A172 (cell line): ENCODE data around the gene HDDC2. TPM values are rescaled to one million over a fixed set of nuclear protein-coding genes. Genes with fewer than 3 reads are reported as not detected.

ENCODE experiments used
- DNase-seq: peaks from one replicate; pipeline ENCODE4 v3.0.0-alpha.2; 2015; ENCODE audit warnings: low spot score
- total RNA-seq: library from RNA; depleted of rRNA; stranded (reverse); fragments of >200 nt; shearing (Covaris generic); gene quantifications from 2 replicates; pipeline ENCODE4 v1.2.3, GENCODE V29; 2014; rRNA removed

HDDC2 gene
- total RNA-seq, 1 experiment from 2014 or later = 95.8 TPM

GRCh38 chr6:125236536-125237327 lies 65.0 kb downstream of the HDDC2 start:
- peak; percentile 4 for DNase-seq

GRCh38 chr6:125233202-125233601 lies 68.6 kb downstream of the HDDC2 start:
- peak; percentile 3 for DNase-seq

GRCh38 chr6:125232466-125232865 lies 69.3 kb downstream of the HDDC2 start:
- no peak for DNase-seq

GRCh38 chr6:125231574-125232343 lies 70.0 kb downstream of the HDDC2 start:
- no peak for DNase-seq

- DNase-seq = no peak
Measured at GRCh38 chr6:125231133-125231532, 70.6 kb downstream of the HDDC2 start.

GRCh38 chr6:125230674-125231073 lies 71.1 kb downstream of the HDDC2 start:
- no peak for DNase-seq

GRCh38 chr6:125228981-125229479 lies 72.7 kb downstream of the HDDC2 start:
- no peak for DNase-seq

GRCh38 chr6:125227244-125227643 lies 74.5 kb downstream of the HDDC2 start:
- DNase-seq = no peak

Other genes with a start within 250 kb of the HDDC2 start
- 2.9 and 3.2 TPM in 2 replicates for gene TPD52L1, start 148.2 kb downstream of the HDDC2 start, total RNA-seq